NCI-H2107 treated with DMSO at 0.1 percent for 48 hours (cell line): Measurements from ENCODE around the gene WARS2.
"Not testable (repeated sequence)": the region's sequence is repeated elsewhere in the genome, so short reads cannot be mapped to it uniquely, and the experiment has no call there.

Experiments used
- DNase-seq: peaks from one replicate; lab custom pipeline; 2025; ENCODE audit not compliant: unreplicated experiment; lab: John Stamatoyannopoulos, UW

The WARS2 gene

DNA sequence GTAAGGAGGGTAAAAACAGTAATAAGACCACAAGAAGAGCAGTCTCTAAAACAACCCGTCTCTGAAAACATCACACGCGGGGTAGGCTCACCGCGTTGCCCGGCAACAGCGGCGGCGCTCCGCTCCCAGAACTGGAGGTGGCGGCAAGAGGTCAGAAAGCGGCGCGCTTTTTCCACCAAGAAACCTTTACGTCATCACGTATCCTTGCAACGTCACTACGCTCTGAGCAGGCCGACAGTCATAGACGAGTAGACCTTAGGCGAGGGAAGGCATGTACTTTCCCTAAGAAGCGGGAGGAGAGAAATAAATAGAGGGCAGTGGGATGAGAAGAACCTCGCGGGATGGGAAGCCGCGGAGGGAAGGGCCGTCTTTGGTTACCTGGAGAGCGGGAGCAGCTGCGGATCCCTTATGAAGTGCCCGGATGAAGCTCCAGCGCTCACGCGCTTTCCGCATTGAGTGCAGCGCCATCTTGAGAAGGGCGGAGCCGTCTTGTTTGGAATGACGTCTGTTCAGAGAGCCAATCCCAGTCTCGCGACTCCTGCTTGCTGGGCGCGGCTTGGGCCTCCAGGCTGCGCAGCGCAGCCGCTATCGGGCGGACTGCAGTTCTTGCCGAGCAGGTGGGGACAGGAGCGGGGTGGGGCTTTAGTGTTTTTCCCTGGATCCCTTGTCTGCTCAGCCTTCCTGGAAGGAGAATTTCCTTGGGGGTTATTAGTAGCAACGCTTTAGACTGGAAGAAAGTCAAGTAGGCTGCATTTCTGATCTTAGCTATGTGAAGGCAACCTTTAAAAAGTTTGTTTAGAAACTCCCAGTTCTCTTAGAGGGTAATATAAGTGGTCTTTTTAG lies at the start of gene WARS2:
TSS of gene WARS2 (minus strand) at position 477 of the 843 bp plus-strand sequence. CDS start at position 468, 9 bp downstream.
- DNase-seq, result peak; percentile 98

GRCh38 chr1:119188926-119189325 lies 48.5 kb upstream of the WARS2 start:
- DNase-seq, result no peak

DNA sequence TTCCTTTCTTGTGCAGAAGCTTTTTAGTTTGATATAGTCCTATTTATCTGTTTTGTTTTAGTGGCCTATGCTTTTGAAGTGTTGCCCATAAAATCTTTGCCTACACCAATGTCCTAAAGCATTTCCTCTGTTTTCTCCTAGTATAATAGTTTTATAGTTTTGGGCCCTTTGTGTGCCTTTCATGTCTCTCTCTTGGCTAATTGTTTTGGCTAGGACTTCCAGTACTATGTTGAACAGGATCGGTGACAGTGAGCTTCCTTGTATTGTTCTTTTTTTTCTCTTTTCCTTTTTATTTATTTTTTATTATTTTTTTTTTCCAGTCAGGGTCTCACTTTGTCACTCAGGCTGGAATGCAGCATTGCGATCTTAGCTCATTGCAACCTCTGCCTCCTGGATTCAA lies 47.0 kb upstream of the WARS2 start:
- DNase-seq, result no peak

GRCh38 chr1:119186471-119186870 lies 46.0 kb upstream of the WARS2 start:
- DNase-seq, result no peak

GRCh38 chr1:119184972-119185371 lies 44.5 kb upstream of the WARS2 start:
- no peak for DNase-seq

DNA sequence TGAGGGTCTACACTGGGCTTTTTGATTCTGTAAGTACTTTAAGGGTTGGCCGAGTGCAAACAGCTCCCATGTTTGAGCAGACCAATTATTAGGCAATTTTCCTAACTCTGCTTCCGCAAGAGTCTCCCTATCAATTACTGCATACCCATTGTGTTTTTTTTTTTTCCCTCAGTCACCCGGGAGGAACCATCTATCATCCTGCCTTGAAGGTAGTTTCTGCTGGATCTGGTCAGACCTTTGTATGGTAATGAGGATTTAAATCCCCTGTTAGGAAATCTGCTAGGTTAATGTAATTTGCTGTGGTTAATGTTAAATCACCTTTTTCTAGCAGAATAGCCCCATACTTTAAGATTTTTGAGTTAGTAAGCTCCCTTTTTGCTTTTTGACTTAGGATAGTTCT lies 40.8 kb upstream of the WARS2 start:
- no peak for DNase-seq

- no peak for DNase-seq
These were observed 38.6 kb upstream of the WARS2 start for GRCh38 chr1:119179051-119179450.

DNA sequence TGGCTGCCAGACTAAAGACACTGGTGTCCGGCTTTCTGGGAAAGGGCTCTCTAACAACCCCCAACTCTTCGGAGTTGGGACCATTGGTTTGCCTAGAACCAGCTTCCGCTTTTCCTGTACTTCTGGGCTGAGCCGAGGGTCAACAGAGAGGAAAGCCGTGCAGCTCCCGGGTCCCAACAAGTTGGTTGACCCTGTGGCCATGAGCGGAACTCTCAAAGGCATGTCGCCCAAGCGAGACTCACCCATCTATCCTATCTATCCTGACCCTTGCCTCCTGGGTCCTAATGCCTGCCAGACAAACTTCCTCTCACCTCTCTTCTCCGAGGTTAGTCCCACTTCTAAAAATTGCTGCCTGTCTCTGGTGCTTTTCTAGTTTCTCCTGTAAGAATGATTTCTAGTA lies 32.5 kb upstream of the WARS2 start:
- DNase-seq, result not testable (repeated sequence)

- not testable (repeated sequence) for DNase-seq
These were observed 31.0 kb upstream of the WARS2 start for GRCh38 chr1:119171381-119172010.

GRCh38 chr1:119163396-119163795 lies 22.9 kb upstream of the WARS2 start:
- no peak for DNase-seq

GRCh38 chr1:119160866-119161265 lies 20.4 kb upstream of the WARS2 start:
- no peak for DNase-seq

- DNase-seq, result no peak
These were observed 20.0 kb upstream of the WARS2 start for GRCh38 chr1:119160409-119160808.

DNA sequence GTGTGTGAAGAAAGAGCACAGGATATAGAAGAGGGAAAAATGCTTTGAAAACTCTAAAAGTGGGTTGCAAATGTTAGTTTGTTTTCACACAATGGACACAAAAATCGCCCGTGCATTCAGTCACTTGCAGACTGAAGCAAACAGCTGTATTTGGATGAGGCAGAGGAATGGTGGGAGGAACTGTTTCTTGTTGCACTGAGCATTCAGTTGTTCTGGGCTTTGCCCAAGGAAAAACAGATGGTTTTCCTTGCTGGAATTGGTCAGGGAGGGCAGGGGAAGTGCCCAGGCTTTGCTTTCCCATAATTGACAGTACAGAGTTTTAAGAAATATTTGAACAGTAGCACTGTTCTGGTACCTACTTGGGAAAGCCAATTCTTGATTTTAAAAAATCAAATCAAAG lies 19.5 kb upstream of the WARS2 start:
- DNase-seq, result no peak

DNA sequence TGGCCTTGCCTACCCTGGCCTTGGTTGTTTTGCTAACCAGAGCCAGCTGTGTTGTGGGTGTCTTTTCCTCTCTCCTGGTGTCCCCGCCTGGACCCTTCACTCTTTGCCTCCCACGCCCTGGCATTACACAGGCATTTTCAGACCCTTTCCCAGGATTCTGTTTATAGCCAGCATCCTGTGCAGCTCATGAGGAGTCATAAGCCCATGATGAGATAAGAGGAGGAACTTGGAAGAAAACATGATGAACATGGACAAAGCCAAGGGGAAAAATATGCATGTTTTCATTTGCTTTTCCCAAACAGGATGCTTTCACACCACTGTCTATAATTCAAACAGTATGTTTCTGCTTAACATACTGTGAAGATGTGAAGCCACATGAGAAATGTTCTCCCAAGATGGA lies 18.7 kb upstream of the WARS2 start:
- DNase-seq, result no peak

DNA sequence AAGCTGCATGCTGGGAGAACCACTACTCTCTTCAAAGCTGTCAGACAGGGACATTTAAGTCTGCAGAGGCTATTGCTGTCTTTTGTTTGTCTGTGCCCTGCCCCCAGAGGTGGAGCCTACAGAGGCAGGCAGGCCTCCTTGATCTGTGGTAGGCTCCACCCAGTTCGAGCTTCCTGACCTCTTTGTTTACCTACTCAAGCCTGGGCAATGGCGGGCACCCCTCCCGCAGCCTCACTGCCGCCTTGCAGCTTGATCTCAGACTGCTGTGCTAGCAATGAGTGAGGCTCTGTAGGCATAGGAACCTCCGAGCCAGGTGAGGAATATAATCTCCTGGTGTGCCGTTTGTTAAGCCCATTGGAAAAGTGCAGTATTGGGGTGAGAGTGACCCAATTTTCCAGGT lies 16.3 kb upstream of the WARS2 start:
- not testable (repeated sequence) for DNase-seq

DNA sequence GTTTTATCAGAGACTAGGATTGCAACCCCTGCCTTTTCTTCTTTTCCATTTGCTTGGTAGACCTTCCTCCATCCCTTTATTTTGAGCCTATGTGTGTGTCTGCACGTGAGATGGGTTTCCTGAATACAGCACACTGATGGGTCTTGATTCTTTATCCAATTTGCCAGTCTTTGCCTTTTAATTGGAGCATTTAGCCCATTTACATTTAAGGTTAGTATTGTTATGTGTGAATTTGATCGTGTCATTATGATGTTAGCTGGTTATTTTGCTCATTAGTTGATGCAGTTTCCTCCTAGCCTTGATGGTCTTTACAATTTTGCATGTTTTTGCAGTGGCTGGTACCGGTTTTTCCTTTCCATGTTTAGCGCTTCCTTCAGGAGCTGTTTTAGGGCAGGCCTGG lies 14.6 kb upstream of the WARS2 start:
- not testable (repeated sequence) for DNase-seq

DNA sequence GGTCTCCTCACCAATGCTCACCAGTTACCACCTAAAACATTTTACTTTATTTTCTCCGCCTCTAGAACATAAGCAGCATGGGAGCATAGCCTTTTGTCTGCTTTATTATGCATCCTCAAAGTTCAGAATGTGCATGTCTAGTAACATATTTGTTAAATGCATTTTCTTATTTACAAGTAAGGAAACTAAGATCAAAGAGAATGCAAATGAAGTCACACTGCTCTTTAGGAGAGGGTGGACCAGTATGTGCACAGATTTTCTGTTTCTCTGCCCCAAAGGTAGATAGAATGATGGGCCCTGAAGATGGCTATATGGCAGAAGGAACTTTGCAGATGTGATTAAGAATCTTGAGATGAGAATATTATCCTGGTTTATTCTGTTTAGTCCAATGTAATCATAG lies 9.7 kb upstream of the WARS2 start:
- no peak for DNase-seq

DNA sequence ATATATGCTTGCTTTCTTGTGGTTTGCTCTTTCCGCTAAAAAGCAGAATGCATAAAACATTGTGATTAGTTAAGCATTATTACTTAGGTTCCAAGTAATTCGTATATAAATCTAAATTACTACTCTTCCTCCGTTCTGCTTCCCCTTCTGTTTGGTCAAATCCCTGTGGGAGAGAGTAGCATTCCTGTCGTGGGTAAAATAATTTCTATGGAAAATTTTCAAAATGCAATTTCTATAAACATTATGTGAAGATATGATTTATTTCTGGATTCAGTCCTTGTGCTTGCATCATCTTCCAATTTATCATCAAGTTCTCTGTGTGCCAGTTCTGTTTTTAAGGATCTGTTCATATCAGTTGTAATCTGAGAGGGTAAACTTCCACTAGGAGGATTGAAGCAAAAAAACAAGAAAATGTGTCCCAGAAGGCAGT lies 7.2 kb upstream of the WARS2 start:
- no peak for DNase-seq

GRCh38 chr1:119146466-119146865 lies 6.0 kb upstream of the WARS2 start:
- DNase-seq, result no peak

DNA sequence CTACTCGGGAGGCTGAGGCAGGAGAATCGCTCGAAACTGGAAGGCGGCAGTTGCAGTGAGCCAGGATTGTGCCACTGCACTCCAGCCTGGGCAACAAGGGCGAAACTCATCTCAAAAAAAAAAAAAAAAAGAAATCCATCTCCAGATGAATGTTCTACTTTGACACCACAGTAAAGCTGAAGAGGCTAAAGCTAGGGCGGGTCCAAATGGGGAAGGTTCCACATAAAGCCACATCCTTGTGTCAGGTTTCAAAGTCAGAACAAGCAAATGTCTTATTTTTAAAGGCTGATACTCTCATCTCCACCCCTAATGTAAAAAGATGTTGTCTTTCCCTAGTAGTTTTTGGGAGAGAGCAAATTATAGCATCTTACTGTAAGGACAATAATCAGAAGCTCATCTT lies 4.4 kb upstream of the WARS2 start:
- no peak for DNase-seq

DNA sequence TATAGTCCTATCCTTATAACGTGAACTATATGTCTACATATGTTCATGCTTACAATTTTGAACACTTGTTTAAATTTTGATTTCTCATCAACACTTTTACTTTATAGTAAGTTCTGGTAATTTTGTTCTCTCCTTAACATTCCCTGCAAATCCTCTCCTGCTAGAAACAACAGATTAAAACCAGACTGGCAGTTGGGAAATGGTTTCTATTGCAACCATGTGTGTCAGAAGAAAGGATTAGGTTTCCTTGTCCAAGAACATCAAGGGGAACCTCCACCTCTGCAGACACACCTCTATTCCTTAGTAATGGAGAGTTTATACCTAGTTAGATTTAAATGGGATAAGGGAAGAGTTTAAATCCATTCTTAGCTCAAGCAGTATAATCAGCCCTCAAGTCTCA lies 3.3 kb upstream of the WARS2 start:
- DNase-seq, result no peak

DNA sequence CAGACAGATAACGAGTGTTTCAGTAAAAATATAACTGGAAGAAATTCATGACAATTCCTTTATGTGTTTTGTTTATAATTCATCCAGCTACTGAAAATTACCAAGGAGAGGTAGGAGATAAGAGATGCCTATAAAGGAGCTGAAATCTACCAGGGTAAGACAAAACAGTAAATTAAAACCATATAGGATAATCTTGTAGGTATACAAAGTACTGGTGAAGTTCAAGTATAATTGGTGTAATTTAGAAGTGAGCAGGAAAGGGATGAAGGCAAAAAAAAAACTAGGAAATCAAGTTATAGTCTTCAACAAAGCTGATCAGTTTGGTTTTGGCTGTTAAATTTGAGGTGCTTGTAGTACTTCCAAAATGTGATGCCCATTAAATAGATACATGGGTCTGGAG lies 1.2 kb upstream of the WARS2 start:
- no peak for DNase-seq

- no peak for DNase-seq
These were observed 569 bp upstream of the WARS2 start for GRCh38 chr1:119141020-119141424.
